ENCODE data around the gene EPN2. TPM values are rescaled to one million over a fixed set of nuclear protein-coding genes. Genes with fewer than 3 reads are reported as not detected.

The EPN2 gene
- total RNA-seq, 1 experiment from 2014 or later: 57.8 TPM

DNA sequence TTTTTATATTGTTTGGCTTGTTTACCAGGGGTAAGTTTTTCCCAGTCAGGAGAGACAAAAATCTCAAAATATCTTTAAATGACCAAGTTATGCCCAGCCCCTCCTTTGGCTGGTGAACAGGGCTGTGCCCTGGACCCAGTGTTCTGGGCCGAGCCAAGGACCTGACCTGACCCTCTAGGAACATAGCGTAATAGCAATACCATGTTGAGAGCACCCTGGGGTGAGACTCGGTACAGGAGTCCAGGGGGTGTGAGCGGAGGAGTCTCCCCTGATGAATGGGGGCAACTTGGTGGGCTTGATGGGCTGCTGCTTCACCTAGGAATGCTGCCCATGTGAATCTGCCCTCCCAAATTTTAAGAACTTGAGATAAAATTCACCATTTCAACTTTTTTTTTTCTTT lies 77.9 kb downstream of the EPN2 start:
- no peak overlapping the region for H2BK20ac ChIP-seq (ENCODE audit: low read depth, low read length, poor library complexity, severe bottlenecking)
- Mint-ChIP-seq H3K4me1 (peaks cover 20 to 26% of the 10 kb centered on the region in 2 experiments), H3K27ac (peak overlapping the region in 1 of 3 experiments; percentile 44; a peak in 1 of 7 replicates), H3K9me3 (no peaks in the 10 kb centered on the region), H3K36me3 (ENCODE audit: insufficient read depth in 1 of 3, low read depth in 3 of 3) (peaks cover 15 to 65% (median 42%) of the 10 kb centered on the region in 3 experiments; a peak in 6 of 7 replicates), H3K27me3 (ENCODE audit: low read depth) (no peaks in the 10 kb centered on the region), H3K4me3 (no peak overlapping the region)
- no peak overlapping the region for H4K8ac ChIP-seq (replicated peaks; ENCODE audit: insufficient read length, low read depth, low read length)
- H2AK5ac ChIP-seq (ENCODE audit: insufficient read length, low read length): no peak overlapping the region
- H3K14ac ChIP-seq (ENCODE audit: insufficient read depth, low read length): no peak overlapping the region
- H2BK120ac ChIP-seq (ENCODE audit: low read depth, low read length, poor library complexity, severe bottlenecking): no peak overlapping the region
- H3K4me1 ChIP-seq (ENCODE audit: insufficient read depth, low read length): peaks cover 4% of the 10 kb centered on the region
- no peak overlapping the region for H3K56ac ChIP-seq (ENCODE audit: insufficient read length, low read depth, low read length)
- H3K79me1 ChIP-seq (ENCODE audit: insufficient read depth, low read depth, low read length, poor library complexity, severe bottlenecking): no peaks in the 10 kb centered on the region
- no peak overlapping the region for H2AFZ ChIP-seq (ENCODE audit: low read length)
- no peak for DNase-seq
- no peak overlapping the region for H2BK15ac ChIP-seq (ENCODE audit: low read depth, low read length)
- no peak overlapping the region for H2BK12ac ChIP-seq (ENCODE audit: insufficient read length, low read depth, low read length)
- no peaks in the 10 kb centered on the region for H3K9me3 ChIP-seq (ENCODE audit: control insufficient read depth, low read depth, low read length)
- no peak overlapping the region for H2BK5ac ChIP-seq (ENCODE audit: insufficient read length, low read length)
- H3K27me3 ChIP-seq (ENCODE audit: insufficient read depth, low read length): no peaks in the 10 kb centered on the region
- H3K18ac ChIP-seq (ENCODE audit: insufficient read length, low read depth, low read length): no peak overlapping the region
- H4K5ac ChIP-seq (ENCODE audit: insufficient read length, low read depth, low read length): no peak overlapping the region
- no peak overlapping the region for H3K27ac ChIP-seq (ENCODE audit: insufficient read length, low read depth, low read length)
- no CpG with 5 or more reads among the region's 4 CpGs for WGBS (ENCODE audit: extremely low coverage, insufficient read length, low lambda C conversion rate)
- H3K4ac ChIP-seq (ENCODE audit: low read depth, low read length): no peak overlapping the region
- no peaks in the 10 kb centered on the region for H3K23me2 ChIP-seq (ENCODE audit: insufficient read length, low read depth, low read length, poor library complexity, severe bottlenecking)
- H4K20me1 ChIP-seq (ENCODE audit: control insufficient read depth, insufficient read depth, insufficient read length): no peaks in the 10 kb centered on the region
- TF ChIP-seq, protein P1, sequence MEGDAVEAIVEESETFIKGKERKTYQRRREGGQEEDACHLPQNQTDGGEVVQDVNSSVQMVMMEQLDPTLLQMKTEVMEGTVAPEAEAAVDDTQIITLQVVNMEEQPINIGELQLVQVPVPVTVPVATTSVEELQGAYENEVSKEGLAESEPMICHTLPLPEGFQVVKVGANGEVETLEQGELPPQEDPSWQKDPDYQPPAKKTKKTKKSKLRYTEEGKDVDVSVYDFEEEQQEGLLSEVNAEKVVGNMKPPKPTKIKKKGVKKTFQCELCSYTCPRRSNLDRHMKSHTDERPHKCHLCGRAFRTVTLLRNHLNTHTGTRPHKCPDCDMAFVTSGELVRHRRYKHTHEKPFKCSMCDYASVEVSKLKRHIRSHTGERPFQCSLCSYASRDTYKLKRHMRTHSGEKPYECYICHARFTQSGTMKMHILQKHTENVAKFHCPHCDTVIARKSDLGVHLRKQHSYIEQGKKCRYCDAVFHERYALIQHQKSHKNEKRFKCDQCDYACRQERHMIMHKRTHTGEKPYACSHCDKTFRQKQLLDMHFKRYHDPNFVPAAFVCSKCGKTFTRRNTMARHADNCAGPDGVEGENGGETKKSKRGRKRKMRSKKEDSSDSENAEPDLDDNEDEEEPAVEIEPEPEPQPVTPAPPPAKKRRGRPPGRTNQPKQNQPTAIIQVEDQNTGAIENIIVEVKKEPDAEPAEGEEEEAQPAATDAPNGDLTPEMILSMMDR (conservative IDR thresholded peaks at IDR 0.05): no peak
- H3T11ph ChIP-seq (ENCODE audit: low read length): no peak overlapping the region
- H3K4me2 ChIP-seq (ENCODE audit: insufficient read depth, insufficient read length, low read length): no peak overlapping the region
- no peak overlapping the region for H3K9ac ChIP-seq (ENCODE audit: extremely low read depth, insufficient read length, low read length)
- H4K91ac ChIP-seq (ENCODE audit: insufficient read length, low read depth, low read length): no peak overlapping the region
- H3K23ac ChIP-seq (ENCODE audit: insufficient read length, low read depth, low read length): no peak overlapping the region
- no peaks in the 10 kb centered on the region for H3K79me2 ChIP-seq (ENCODE audit: insufficient read depth, low read length)

Data from H9 (cell line).